ENCODE data around the gene CPT2. TPM values are rescaled to one million over a fixed set of nuclear protein-coding genes. Genes with fewer than 3 reads are reported as not detected.
A peak's percentile ranks its signal among the peaks of the same experiment; 100 is the strongest.

Gene CPT2
- total and polyA plus RNA-seq, 2 of the 13 experiments (the other 11 are each of a cell fraction or from before 2014, with no cell fraction given): 12.6 to 14.6 TPM

- peak; percentile 72 for TF ChIP-seq NFIC (IDR thresholded peaks at IDR 0.05; ENCODE audit: low read length)
- TF ChIP-seq ARID3A (IDR thresholded peaks at IDR 0.05; ENCODE audit: low read depth, low read length): no peak
- TF ChIP-seq SRF (IDR thresholded peaks at IDR 0.05; ENCODE audit: low read depth, low read length): 0 out of 2 replicates have a peak, but pooled peaks have one; percentile 23
- TF ChIP-seq ETV6 (CRISPR knock-in tag; conservative IDR thresholded peaks at IDR 0.05): no peak; the same call in 1 of the 2 replicates
- TF ChIP-seq MYPOP (CRISPR knock-in tag; IDR thresholded peaks at IDR 0.05): no peak
- no peak; the same call in 1 of the 2 replicates for TF ChIP-seq DR1 (CRISPR knock-in tag; IDR thresholded peaks at IDR 0.05)
- peak; percentile 72; the same call in 1 of the 2 replicates for TF ChIP-seq ZSCAN22 (CRISPR knock-in tag; IDR thresholded peaks at IDR 0.05)
- peak; percentile 91 for TF ChIP-seq CBFB (CRISPR knock-in tag; IDR thresholded peaks at IDR 0.05)
- TF ChIP-seq ZNF503 (CRISPR knock-in tag; IDR thresholded peaks at IDR 0.05): peak; percentile 92
- TF ChIP-seq ZBTB42 (CRISPR knock-in tag; IDR thresholded peaks at IDR 0.05): 0 out of 2 replicates have a peak, but pooled peaks have one; percentile 66
- TF ChIP-seq ZMAT5 (CRISPR knock-in tag; IDR thresholded peaks at IDR 0.05; ENCODE audit: borderline replicate concordance, low read depth): no peak; the same call in 1 of the 2 replicates
- peak; percentile 90; the same call in 1 of the 2 replicates for TF ChIP-seq ZMAT3 (CRISPR knock-in tag; conservative IDR thresholded peaks at IDR 0.05)
- peak; percentile 75 for TF ChIP-seq ELF3 (CRISPR knock-in tag; IDR thresholded peaks at IDR 0.05)
- TF ChIP-seq TAF1 (CRISPR knock-in tag; IDR thresholded peaks at IDR 0.05): no peak
- TF ChIP-seq ZNF274 (CRISPR knock-in tag; IDR thresholded peaks at IDR 0.05): peak; percentile 67; the same call in 1 of the 2 replicates
- TF ChIP-seq PITX1 (CRISPR knock-in tag; IDR thresholded peaks at IDR 0.05): peak; percentile 97
- TF ChIP-seq ZNF331 (CRISPR knock-in tag; IDR thresholded peaks at IDR 0.05): peak; percentile 92
- no peak for TF ChIP-seq SSRP1 (CRISPR knock-in tag; IDR thresholded peaks at IDR 0.05)
- peak; percentile 26; the same call in 1 of the 2 replicates for TF ChIP-seq GLI4 (CRISPR knock-in tag; IDR thresholded peaks at IDR 0.05; ENCODE audit: borderline replicate concordance)
- 0 out of 2 replicates have a peak, but pooled peaks have one; percentile 48 for TF ChIP-seq NCOA1 (CRISPR knock-in tag; IDR thresholded peaks at IDR 0.05)
- 0 out of 2 replicates have a peak, but pooled peaks have one; percentile 42 for TF ChIP-seq ZNF337 (CRISPR knock-in tag; IDR thresholded peaks at IDR 0.05; ENCODE audit: borderline replicate concordance, low read depth)
- TF ChIP-seq ZNF841 (CRISPR knock-in tag; IDR thresholded peaks at IDR 0.05; ENCODE audit: borderline replicate concordance): no peak
These were observed 35.7 kb upstream of the CPT2 start (continued) for GRCh38 chr1:53160924-53161378.
